Measurements from ENCODE around the gene BACE1.

DNA sequence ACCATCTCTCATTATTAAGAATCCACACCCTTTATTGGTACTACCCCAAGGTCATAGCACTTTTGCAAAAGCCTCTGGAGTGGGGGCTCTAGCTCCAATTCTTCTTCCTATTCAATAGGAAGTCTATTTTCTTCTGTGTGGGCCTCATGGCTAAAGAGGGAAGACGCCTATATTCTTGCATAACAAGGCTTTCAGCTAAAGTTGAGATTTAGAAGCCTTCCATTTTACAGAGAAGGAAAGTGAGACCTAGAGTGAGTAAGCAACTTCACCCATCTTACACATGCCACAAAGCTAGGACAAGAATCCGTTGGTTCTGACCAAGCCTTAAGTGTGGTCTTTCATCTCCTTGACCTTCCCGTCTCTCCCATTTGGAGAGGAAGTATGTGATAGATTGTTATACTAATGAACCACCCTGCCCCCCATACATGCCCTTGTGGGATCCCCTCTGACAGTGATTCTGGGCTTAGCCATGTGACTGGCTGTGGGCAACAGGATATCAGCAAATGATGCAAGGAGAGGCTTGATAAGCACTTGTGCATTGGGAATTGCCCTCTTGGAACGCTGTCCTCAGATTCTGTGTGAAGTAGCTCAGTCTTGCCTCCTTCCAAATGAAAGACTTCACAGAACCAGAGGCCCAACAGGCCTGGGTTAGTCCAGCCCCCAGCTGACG lies 12.3 kb downstream of the BACE1 start:
- no peak for TF ChIP-seq RAD21 (IDR thresholded peaks at IDR 0.05)
- no peak for TF ChIP-seq TAF1 (conservative IDR thresholded peaks at IDR 0.05)
- TF ChIP-seq NR2F2 (IDR thresholded peaks at IDR 0.05): no peak
